Activated CD4-positive, alpha-beta memory T cell treated with anti-CD3 and anti-CD28 coated beads, Interleukin-2, amount 10 ng/mL, durations not matched to agents 7 days and 5 days (primary cell): ENCODE measurements around the gene SS18L1. TPM values are rescaled to one million over a fixed set of nuclear protein-coding genes. Genes with fewer than 3 reads are reported as not detected.
"Not testable (repeated sequence)": the region's sequence is repeated elsewhere in the genome, so short reads cannot be mapped to it uniquely, and the experiment has no call there.

Experiments used
- CTCF ChIA-PET: fragments of 350-600 bp; sonication (Branson Sonifier 250); formaldehyde crosslinking; loops from one replicate; lab custom pipeline; 2021; ENCODE audit warnings: antibody characterized with exemption, inconsistent platforms; lab: Charles Lee
- POLR2A ChIA-PET: fragments of 350-600 bp; sonication (Branson Sonifier 250); formaldehyde crosslinking; loops from one replicate; lab custom pipeline; 2021; ENCODE audit warnings: antibody characterized with exemption; lab: Charles Lee
- DNase-seq: peaks from one replicate; pipeline ENCODE4 v3.0.0-alpha.2; 2020
- H3K27ac Mint-ChIP-seq: one replicate; pipeline ENCODE4 v1.8.0; 2021; ENCODE audit warnings: mild to moderate bottlenecking, mixed read lengths
- H3K27me3 Mint-ChIP-seq: one replicate; pipeline ENCODE4 v1.8.0; 2021; ENCODE audit warnings: mixed read lengths
- H3K36me3 Mint-ChIP-seq: one replicate; pipeline ENCODE4 v1.8.0; 2021; ENCODE audit warnings: low read depth, mixed read lengths
- H3K4me1 Mint-ChIP-seq: one replicate; pipeline ENCODE4 v1.8.0; 2021; ENCODE audit warnings: mixed read lengths
- H3K4me3 Mint-ChIP-seq: one replicate; pipeline ENCODE4 v1.8.0; 2021; ENCODE audit warnings: mild to moderate bottlenecking, mixed read lengths
- H3K9me3 Mint-ChIP-seq: one replicate; pipeline ENCODE4 v1.8.0; 2021; ENCODE audit warnings: mixed read lengths
- total RNA-seq, 2 experiments: library from RNA; stranded (reverse); gene quantifications; one replicate each; pipeline ENCODE4 v1.2.3, GENCODE V29; 2021

SS18L1 gene
- total RNA-seq, 2 experiments from 2014 or later = 15.1 to 16.7 TPM

GRCh38 chr20:62142252-62143080 lies 1.1 kb upstream of the SS18L1 start:
- POLR2A ChIA-PET = interaction anchor here (0.6 to 4.4 kb wide), 9 partner anchors 9 to 160 kb away, joined by 3 to 60 read pairs (median 3); partner anchors contain the start of genes ADRM1, LSM14B, MTG2 and TAF4
- DNase-seq = peak; percentile 28
- Mint-ChIP-seq H3K27ac (peak overlapping the region; percentile 90), H3K4me1 (peaks cover 55% of the 10 kb centered on the region), H3K36me3 (peaks cover 52% of the 10 kb centered on the region), H3K27me3 (no peaks in the 10 kb centered on the region), H3K9me3 (no peaks in the 10 kb centered on the region), H3K4me3 (peak overlapping the region; percentile 89)
- CTCF ChIA-PET = interaction anchor here (1.1 to 1.8 kb wide), 4 partner anchors 9 to 132 kb away, joined by 3 to 14 read pairs (median 6); partner anchors contain the start of gene LSM14B

GRCh38 chr20:62143957-62144825 lies 622 bp downstream of the SS18L1 start:
- POLR2A ChIA-PET = interaction anchor here (1.2 to 4.4 kb wide), 5 partner anchors 9 to 78 kb away, joined by 3 to 60 read pairs (median 21); partner anchors contain the start of genes LSM14B, MTG2 and TAF4
- peak; percentile 55 for DNase-seq
- Mint-ChIP-seq H3K4me3 (peak overlapping the region; percentile 78), H3K4me1 (peaks cover 50% of the 10 kb centered on the region), H3K9me3 (no peaks in the 10 kb centered on the region), H3K27me3 (no peaks in the 10 kb centered on the region), H3K36me3 (peaks cover 35% of the 10 kb centered on the region), H3K27ac (peak overlapping the region; percentile 66)
- CTCF ChIA-PET = interaction anchor here (1.3 kb wide), 1 partner anchor 15 kb away, joined by 3 read pairs; no protein-coding TSS in a partner anchor

DNA sequence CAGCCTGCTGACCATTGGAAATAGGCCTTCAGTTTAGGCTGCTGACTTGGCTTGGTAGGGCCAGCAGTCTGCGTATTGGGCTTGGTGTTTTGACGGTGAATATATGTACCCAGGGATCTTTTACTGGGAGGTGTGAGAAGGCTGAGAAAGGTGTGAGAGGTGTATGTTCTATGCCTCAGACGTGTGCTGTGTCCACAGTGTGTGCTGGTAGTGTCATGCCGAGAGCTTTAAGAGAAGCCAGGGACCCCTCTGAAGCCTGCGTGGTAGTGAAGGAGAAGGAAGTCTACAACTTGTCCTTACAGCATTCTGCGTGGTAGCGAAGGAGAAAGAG lies 2.1 kb downstream of the SS18L1 start:
- H3K4me1 Mint-ChIP-seq = peaks cover 40% of the 10 kb centered on the region
- peak overlapping the region; percentile 78 for H3K4me3 Mint-ChIP-seq
- CTCF ChIA-PET = interaction anchor here (0.6 to 1.3 kb wide), 2 partner anchors 17 to 157 kb away, joined by 3 read pairs; no protein-coding TSS in a partner anchor
- H3K36me3 Mint-ChIP-seq = peaks cover 24% of the 10 kb centered on the region
- H3K9me3 Mint-ChIP-seq = no peaks in the 10 kb centered on the region
- DNase-seq = no peak
- POLR2A ChIA-PET = interaction anchor here (1.2 to 2.2 kb wide), 2 partner anchors 10 to 79 kb away, joined by 3 to 7 read pairs; partner anchors contain the start of gene TAF4
- no peak overlapping the region for H3K27ac Mint-ChIP-seq
- H3K27me3 Mint-ChIP-seq = no peaks in the 10 kb centered on the region

DNA sequence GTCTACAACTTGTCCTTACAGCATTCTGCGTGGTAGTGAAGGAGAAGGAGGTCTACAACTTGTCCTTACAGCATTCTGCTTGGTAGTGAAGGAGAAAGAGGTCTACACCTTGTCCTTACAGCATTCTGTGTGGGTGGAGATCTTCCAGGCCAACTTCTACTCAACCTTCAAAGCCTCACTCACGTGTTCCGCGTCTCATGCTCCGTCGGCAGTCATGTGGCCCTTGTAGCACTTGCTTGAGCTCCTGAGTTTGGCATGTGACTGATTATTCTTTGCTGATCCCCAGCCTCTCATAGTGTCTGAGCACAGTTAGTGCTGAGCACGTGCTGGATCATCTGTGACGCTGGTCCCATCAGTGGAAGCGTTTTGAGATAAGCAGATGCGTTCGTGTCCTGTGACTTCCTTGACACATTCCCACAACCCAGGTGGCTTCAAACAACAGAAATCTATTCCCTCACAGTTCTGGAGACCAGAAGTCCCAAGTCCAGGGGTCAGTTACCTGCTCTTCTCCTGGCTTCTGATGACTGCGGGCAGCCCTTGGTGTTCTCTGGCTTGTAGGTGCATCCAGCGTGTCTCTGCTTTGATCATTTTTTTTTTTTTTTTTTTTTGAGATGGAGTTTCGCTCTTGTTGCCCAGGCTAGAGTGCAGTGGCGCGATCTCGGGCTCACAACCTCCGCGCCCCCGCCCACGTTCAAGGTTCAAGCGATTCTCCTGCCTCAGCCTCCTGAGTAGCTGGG lies 2.6 kb downstream of the SS18L1 start:
- Mint-ChIP-seq H3K36me3 (peaks cover 20% of the 10 kb centered on the region), H3K4me3 (no peak overlapping the region), H3K27me3 (no peaks in the 10 kb centered on the region), H3K9me3 (no peaks in the 10 kb centered on the region), H3K27ac (no peak overlapping the region), H3K4me1 (peaks cover 35% of the 10 kb centered on the region)
- DNase-seq = no peak
- ChIA-PET POLR2A (interaction anchor here (2.2 kb wide), 1 partner anchor 80 kb away, joined by 7 read pairs; the partner anchor contains the start of gene TAF4), CTCF (interaction anchor here (0.6 kb wide), 1 partner anchor 156 kb away, joined by 3 read pairs; no protein-coding TSS in a partner anchor)

- Mint-ChIP-seq H3K27ac (no peak overlapping the region), H3K4me1 (peaks cover 26% of the 10 kb centered on the region), H3K9me3 (no peaks in the 10 kb centered on the region), H3K4me3 (no peak overlapping the region), H3K27me3 (no peaks in the 10 kb centered on the region), H3K36me3 (peaks cover 15% of the 10 kb centered on the region)
- no peak for DNase-seq
- CTCF ChIA-PET = no interaction called here
- POLR2A ChIA-PET = no interaction called here
Observed at GRCh38 chr20:62147125-62147524, 3.6 kb downstream of the SS18L1 start.

DNA sequence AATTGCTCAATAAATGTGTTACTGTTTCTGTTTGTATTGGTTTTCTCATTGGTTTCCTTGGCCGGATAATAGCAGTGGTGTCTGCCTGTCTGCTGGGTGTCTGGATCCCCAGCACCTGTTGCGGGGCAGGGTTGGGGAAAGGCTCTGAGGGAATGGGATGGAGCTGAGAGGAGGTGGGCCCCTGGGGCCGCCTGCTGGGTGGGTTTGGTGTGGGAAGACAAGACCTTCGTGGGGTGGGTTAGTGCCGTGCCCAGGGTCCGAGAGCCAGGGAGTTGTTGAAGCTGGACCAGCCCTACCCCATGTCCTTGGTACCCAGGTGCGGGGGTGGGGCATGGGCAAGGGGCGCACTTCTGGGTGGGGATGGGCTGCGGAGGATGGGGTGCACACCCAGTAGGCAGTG lies 4.0 kb downstream of the SS18L1 start:
- Mint-ChIP-seq H3K27me3 (no peaks in the 10 kb centered on the region), H3K27ac (no peak overlapping the region), H3K9me3 (peaks cover 3% of the 10 kb centered on the region), H3K36me3 (peaks cover 19% of the 10 kb centered on the region), H3K4me1 (peaks cover 24% of the 10 kb centered on the region), H3K4me3 (no peak overlapping the region)
- ChIA-PET CTCF (no interaction called here), POLR2A (no interaction called here)
- no peak for DNase-seq

- H3K27me3 Mint-ChIP-seq, H3K27ac Mint-ChIP-seq, DNase-seq, CTCF ChIA-PET, H3K4me3 Mint-ChIP-seq, POLR2A ChIA-PET, H3K9me3 Mint-ChIP-seq: not testable (repeated sequence)
- peaks cover 24% of the 10 kb centered on the region for H3K4me1 Mint-ChIP-seq
- peaks cover 27% of the 10 kb centered on the region for H3K36me3 Mint-ChIP-seq
Observed at GRCh38 chr20:62148383-62148782, 4.8 kb downstream of the SS18L1 start.

DNA sequence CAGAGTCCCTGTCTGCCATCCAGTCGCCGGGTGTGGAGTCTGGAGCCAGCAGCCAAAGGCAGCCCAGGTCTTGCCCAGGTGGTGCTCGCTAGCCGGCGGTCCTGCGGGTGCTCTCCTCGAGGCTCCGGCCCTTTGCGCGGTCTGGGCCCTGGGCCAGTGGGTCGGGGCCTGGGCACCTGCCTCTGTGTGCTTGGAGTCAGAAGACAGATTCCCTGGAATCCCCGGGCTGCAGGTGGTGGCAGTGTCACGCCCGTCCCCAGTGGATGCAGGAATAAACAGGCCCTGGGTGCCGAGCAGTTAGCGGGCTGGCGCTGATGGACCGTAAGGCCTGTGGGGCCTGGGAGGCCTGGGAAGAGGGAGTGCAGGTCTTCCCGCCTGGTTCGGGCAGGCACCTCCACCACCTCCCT lies 5.3 kb downstream of the SS18L1 start:
- DNase-seq = no peak
- Mint-ChIP-seq H3K4me1 (peaks cover 24% of the 10 kb centered on the region), H3K27ac (no peak overlapping the region), H3K9me3 (peaks cover 14% of the 10 kb centered on the region), H3K36me3 (peaks cover 33% of the 10 kb centered on the region), H3K27me3 (no peaks in the 10 kb centered on the region), H3K4me3 (no peak overlapping the region)
- CTCF ChIA-PET = no interaction called here
- POLR2A ChIA-PET = no interaction called here

DNA sequence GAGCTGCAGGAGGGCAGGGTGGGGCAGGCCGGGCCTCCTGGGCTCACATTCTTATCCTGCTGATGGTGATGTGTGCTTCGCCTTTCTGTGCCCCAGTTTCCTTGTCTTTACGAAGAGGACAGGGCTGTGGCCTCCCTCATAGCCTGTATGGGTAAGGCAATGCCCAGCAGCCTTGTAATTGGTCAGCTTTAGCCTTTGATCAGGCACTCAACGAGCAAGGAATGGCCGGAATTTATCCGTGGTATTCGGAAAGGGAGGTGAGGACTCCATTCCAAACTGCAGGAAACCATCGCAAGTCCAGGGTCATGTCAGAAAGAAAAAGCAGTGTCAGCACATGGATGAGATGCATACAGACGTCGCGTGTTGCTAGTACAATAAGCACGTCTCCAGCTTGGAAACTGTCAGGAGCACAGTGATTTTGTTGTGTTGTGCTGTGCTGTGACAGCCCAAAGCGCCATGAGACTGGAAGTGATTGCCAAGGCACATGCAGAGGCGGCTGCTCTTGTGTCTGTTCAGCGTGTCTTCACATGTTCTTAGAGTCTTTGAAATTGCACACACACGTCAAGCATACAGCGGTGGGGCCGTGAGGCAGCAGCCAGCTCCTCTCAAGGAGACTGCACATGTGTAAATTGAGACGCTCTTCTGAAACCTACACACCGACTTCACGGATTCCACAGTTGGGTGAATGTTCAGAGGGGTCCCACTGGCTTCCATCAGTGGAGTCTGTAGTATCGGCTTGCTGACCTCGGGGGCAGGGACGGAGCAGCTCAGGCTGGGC lies 6.2 kb downstream of the SS18L1 start:
- ChIA-PET CTCF (no interaction called here), POLR2A (no interaction called here)
- Mint-ChIP-seq H3K4me1 (peaks cover 20% of the 10 kb centered on the region), H3K36me3 (peaks cover 38% of the 10 kb centered on the region), H3K27me3 (no peaks in the 10 kb centered on the region), H3K9me3 (peaks cover 17% of the 10 kb centered on the region), H3K27ac (no peak overlapping the region), H3K4me3 (no peak overlapping the region)
- DNase-seq = no peak

DNA sequence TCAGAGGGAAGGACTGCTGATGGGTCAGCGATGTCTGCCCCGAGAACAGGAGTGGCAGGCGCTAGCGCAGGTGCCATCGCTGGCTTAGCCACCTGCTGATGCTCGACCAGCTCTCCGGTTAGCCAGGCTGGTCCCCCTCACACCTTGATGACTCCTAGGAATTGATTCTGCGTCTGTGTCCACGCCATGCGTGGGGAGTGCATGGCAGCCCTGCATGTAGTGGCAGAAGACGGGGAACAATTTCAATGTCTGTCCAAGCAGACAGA lies 6.7 kb downstream of the SS18L1 start:
- ChIA-PET POLR2A (no interaction called here), CTCF (no interaction called here)
- peaks cover 17% of the 10 kb centered on the region for H3K9me3 Mint-ChIP-seq
- no peak overlapping the region for H3K27ac Mint-ChIP-seq
- H3K27me3 Mint-ChIP-seq = no peaks in the 10 kb centered on the region
- peaks cover 15% of the 10 kb centered on the region for H3K4me1 Mint-ChIP-seq
- peaks cover 38% of the 10 kb centered on the region for H3K36me3 Mint-ChIP-seq
- DNase-seq = no peak
- no peak overlapping the region for H3K4me3 Mint-ChIP-seq

- ChIA-PET POLR2A (no interaction called here), CTCF (no interaction called here)
- H3K4me3 Mint-ChIP-seq = no peak overlapping the region
- no peaks in the 10 kb centered on the region for H3K27me3 Mint-ChIP-seq
- H3K4me1 Mint-ChIP-seq = peaks cover 5% of the 10 kb centered on the region
- peaks cover 43% of the 10 kb centered on the region for H3K36me3 Mint-ChIP-seq
- peaks cover 17% of the 10 kb centered on the region for H3K9me3 Mint-ChIP-seq
- H3K27ac Mint-ChIP-seq = no peak overlapping the region
- no peak for DNase-seq
Observed at GRCh38 chr20:62151225-62151624, 7.7 kb downstream of the SS18L1 start.

GRCh38 chr20:62151835-62152364 lies 8.3 kb downstream of the SS18L1 start:
- no peak overlapping the region for H3K27ac Mint-ChIP-seq
- no peak overlapping the region for H3K4me3 Mint-ChIP-seq
- ChIA-PET CTCF (no interaction called here), POLR2A (no interaction called here)
- peaks cover 17% of the 10 kb centered on the region for H3K9me3 Mint-ChIP-seq
- H3K4me1 Mint-ChIP-seq = peaks cover 4% of the 10 kb centered on the region
- peaks cover 43% of the 10 kb centered on the region for H3K36me3 Mint-ChIP-seq
- no peaks in the 10 kb centered on the region for H3K27me3 Mint-ChIP-seq
- DNase-seq = no peak
